Tibial nerve (tissue), 4 donors: ENCODE measurements around the gene PRMT3.

Source experiments
- CTCF ChIP-seq, 5 experiments: fragments of 200-600 bp in 3 of 5; fragments of 450-650 bp in 2 of 5; sonication (generic) in 3 of 5; IDR thresholded peaks; one replicate each; pipeline ENCODE4 v1.5.1; 2016 to 2019; ENCODE audit warnings: antibody characterized with exemption in 5 of 5, mild to moderate bottlenecking in 3 of 5, moderate library complexity in 2 of 5
- EP300 ChIP-seq, 2 donors: sonication (generic); formaldehyde crosslinking; IDR thresholded peaks; one replicate each; pipeline ENCODE4 v1.6.1; 2017; ENCODE audit warnings: antibody characterized with exemption in 2 of 2, mild to moderate bottlenecking in 1 of 2
- POLR2A ChIP-seq, 2 donors: fragments of 450-650 bp; IDR thresholded peaks; one replicate each; pipeline ENCODE4 v1.6.1; 2017; ENCODE audit warnings: antibody characterized with exemption in 2 of 2, mild to moderate bottlenecking in 2 of 2, moderate library complexity in 2 of 2

GRCh38 chr11:20558741-20559140 lies 171.2 kb downstream of the PRMT3 start:
- TF ChIP-seq CTCF (IDR thresholded peaks at IDR 0.05) (no peak), POLR2A (IDR thresholded peaks at IDR 0.05) (no peak), EP300 (IDR thresholded peaks at IDR 0.05) (no peak)
